NCI-H82 (cell line): ENCODE measurements around the gene TMED7.

Experiments used
- DNase-seq: peaks from one replicate; lab custom pipeline; 2025; lab: John Stamatoyannopoulos, UW

TMED7 gene

DNA sequence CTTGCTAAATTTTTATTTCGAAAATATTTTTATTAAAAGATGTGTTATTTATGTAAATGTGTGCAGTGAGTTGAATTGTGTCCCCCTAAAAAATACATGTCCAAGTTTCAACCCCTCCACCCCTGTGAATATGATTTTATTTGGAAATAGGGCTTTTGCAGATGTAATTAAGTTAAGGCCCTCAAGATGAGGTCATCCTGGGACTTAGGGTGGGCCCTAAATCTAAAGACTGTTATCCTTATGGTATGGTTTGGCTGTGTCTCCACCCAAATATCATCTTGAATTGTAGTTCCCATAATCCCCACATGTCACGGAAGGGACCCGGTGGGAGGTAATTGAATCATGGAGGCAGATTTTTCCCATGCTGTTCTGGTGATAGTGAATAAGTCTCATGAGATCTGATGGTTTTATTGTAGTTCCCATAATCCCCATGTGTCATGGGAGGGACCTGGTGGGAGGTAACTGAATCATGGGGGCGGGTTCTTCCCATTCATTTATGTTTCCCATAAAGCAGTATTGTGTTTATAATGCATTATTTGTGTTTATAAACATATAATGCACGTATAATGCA is 1.5 kb upstream of the TMED7 start:
- peak; percentile 64 for DNase-seq

DNA sequence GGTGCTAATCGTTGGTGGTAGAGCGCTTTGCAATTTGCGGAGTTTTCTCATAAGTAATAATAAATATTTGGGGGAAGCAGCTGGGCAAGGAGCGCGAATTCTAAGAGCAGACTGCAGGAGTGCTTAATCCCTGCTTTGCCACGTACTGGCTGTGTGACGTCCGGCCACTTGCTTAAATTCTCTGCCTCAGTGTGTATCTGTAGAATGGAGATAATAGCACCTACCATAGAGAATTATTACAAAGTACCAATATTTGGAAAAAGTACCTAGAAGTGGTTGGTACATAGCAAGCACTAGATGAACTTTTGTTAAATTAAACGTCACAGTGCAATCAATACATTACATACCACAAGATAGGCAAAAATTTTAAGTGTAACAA is 598 bp upstream of the TMED7 start:
- DNase-seq, result peak; percentile 83

GRCh38 chr5:115624994-115625393 is 842 bp downstream of the TMED7 start:
- peak; percentile 80 for DNase-seq

GRCh38 chr5:115623658-115624057 is 2.2 kb downstream of the TMED7 start:
- no peak for DNase-seq

DNA sequence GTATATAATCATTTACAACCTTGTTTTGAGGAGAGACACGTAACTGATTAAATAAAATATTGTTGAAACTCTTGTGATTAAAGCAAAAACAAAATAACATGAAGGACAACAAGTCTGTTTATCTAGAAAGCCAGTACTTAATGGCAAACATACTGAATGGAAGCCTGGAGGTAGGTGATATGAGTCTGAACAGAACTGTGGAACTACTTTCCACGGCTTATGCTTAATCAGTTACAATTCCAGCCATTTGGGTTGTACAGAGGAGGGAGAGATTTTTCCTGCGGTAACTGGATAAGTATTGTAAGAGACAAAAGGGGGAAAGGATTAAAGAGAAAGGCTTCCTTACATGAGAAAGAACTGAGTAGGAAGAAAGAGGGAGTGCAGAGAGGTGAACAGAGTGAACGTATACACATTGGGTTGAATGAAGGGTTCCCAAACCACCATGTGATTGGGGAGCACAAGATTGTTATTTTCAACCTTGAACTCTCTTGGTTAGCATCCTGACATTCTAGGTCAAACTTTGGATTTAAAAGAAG is 4.4 kb downstream of the TMED7 start:
- DNase-seq, result peak; percentile 27

DNA sequence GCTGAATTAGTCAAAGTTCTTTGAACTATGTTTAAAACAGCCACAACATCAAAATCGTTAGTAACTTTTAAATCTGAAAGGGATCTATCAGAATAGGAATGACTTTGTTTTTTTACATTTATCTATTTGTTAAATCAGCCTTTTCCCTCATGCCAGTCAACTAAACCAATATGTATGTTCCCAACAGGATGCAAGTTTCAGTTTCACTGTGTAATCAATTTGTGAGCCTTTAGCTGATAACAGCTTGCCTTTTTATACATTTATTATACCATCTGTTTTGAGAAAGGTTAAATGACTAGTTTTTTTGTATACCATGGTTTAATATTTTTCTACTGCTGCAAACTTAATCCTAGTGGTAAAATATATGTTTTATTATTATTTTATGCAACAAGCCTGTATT is 8.9 kb downstream of the TMED7 start:
- DNase-seq, result no peak

DNA sequence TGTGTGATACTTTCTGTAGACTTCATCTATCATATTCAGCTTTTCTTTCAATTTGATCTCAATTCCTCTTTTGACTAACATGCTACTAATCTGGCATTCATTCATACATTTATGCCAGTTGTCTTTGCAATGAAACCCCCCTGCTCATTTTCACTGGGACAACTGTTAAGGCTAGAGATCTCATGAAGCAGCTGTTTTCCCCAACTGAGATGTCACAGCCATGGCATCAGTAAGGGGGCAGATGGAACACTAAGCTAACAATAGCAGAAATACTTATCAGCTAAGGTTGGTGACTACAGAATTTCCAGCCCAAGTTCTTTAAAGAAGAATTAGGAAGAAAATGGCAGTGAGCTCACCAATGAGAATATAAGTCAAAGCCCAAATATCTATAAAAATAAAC is 9.4 kb downstream of the TMED7 start:
- DNase-seq, result no peak

- no peak for DNase-seq
Observed at GRCh38 chr5:115611873-115612272, 14.0 kb downstream of the TMED7 start.

DNA sequence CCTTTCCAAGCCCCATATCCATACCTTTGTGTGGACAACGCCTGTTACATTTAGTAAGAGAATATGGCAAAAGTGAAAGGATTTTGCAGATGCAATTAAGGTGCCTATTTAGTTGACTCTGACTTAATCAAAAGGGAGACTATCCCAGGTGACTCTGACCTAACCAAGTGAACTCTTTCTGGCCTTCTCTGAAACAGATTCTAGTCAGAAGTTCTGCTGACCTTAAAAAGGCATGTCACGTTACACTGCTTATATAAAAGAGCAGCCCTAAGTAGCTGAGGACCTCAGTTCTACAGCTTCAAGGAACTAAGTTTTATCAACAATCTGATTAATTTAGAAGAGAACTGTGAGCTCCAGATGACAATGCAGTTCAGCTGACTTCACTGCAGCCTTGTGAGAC is 17.9 kb downstream of the TMED7 start:
- DNase-seq, result no peak

GRCh38 chr5:115605436-115605835 is 20.4 kb downstream of the TMED7 start:
- DNase-seq, result no peak

DNA sequence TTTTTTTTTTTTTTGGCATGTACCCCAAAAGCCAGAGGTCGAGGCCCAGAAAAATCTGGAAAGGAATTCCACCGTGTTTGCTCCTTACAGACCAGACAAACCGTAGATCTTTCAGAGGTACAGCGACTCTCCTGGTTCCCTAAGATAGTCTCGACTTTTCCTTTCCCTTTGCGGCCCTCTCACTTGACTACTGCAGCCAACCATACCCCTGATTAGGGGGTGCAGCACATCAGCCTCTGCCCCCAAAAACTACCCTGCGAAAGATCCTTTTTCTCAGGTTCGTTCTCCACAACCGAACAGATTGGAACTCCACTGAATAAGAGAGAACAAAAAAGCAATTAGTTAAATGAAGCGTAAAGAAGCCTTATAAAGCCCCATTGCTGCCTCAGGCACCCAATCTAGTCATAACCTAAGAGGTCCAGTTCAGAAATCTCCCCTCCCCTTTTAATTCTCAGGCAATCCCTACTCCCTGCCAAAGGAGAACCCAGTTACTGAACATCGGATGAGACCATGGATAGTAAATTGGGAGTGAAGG is 23.2 kb downstream of the TMED7 start:
- DNase-seq, result no peak

DNA sequence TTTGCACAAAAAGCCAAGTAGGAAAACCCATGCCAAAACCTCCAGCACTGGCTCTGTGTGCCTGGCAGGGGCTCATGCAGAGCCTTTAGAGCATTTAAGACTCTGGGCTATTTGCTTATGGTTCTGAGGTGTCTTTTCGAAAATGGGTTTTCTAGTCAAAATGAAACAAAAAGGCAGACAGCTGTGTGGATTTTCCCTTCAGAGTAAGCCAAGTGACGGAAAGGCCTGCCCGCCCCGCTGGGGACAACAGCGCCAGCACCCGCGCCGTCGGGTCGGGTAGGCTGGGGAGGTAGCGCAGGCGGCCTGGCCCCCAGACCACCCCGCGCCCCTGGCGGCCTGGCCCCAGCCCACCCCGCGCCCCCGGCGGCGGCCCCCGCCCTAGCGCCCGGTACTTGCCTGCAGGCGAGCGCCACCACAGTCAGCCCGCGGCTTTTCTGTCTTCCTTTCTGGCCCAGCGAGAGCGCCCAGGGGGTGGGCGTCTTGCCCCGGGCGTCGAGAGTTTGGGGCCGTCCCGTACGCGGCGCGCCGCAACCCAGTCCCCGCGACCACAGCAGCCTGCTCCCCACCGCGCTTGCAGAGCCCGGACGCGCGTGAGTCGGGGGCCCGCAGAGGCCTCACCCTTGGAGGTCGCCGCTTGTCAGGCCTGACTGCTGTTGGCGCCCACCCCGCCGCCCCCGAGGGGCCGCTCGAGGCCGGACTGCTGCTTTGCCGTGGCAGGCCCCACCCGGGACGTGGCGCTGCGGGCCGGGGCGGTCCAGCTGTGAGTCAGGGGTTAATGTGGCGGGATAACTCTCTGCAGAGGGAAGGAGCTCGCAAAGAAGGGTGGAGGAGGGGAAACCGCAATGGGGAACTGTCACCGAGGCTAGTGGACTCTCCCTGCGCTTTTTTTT is 23.9 kb downstream of the TMED7 start, which contains the start of gene TICAM2:
TICAM2 (minus strand) TSS at position 779 of the 890 bp plus-strand sequence. CDS start 21,223 bp downstream, outside the sequence.
- DNase-seq, result no peak

GRCh38 chr5:115600766-115601165 is 25.1 kb downstream of the TMED7 start:
- DNase-seq, result no peak

GRCh38 chr5:115599924-115600323 is 25.9 kb downstream of the TMED7 start:
- DNase-seq, result no peak

- no peak for DNase-seq
Observed at GRCh38 chr5:115599502-115599901, 26.3 kb downstream of the TMED7 start.

DNA sequence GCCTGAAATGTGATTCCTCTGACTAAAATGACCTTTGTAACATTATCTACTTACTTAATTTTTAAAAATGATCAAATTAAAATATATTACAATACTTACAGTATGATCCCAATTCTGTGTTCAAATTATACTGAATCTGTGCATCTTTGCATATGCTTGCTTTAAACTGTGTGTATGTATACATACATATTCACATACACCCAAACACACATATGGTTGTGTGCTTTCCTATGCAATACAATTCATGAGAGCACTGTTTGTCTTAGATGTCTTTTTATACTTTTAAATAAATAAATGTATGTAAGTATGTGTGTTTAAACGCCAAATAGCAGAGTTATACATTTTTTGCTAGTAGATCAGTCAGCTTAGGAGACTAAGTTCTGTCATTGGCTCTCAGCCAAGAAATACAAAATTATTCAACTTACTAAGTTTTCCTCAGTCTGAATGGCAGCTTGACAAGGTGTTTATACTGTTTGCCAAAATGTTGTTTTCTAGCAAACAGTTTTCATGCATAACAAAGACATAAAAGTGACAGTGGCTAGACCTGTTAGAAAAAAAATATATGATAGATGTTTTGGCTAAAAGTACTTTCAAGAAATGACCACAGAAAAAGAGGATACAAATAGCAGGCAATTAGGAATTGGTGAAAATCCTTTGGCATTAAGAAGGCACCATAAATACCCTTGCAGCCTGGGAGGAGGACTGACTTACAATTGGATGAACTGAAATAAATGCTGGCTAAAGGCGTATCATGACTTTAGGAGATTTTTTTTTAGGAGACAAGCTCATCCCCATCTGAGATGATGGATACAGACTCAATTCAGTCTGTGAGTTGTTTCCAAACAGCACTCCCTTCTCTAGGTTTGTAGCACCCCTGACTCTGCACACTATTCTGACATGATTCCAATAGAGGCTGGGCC is 31.4 kb downstream of the TMED7 start:
- DNase-seq, result no peak

- no peak for DNase-seq
Observed at GRCh38 chr5:115589043-115589442, 36.8 kb downstream of the TMED7 start.

GRCh38 chr5:115588640-115589039 is 37.2 kb downstream of the TMED7 start:
- no peak for DNase-seq

- peak; percentile 39 for DNase-seq
Observed at GRCh38 chr5:115586525-115587146, 39.2 kb downstream of the TMED7 start.

- no peak for DNase-seq
Observed at GRCh38 chr5:115585265-115585664, 40.6 kb downstream of the TMED7 start.

DNA sequence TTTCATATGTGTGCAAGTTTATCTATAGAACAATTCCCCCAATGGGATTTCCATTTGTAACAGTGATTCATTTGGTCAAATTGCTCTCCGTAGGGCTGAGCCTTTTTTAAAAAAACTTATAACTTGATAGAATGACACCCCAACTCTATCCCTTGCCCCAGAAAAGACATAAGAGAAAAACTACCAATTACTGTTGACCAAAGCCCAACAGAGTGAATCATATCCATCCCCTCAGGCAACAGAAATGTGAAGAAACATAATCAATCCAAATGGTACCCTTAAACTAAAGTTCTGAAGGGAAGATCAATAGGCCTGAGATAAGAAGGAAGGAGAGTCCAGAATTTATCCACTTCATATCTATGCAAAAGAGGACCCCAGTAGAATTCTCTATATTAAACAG is 41.3 kb downstream of the TMED7 start:
- DNase-seq, result no peak
